H1 (cell line): ENCODE data around the gene PEPD. TPM values are rescaled to one million over a fixed set of nuclear protein-coding genes. Genes with fewer than 3 reads are reported as not detected.

Experiments used
- CREB1 ChIP-seq: IDR thresholded peaks from 2 replicates; pipeline ENCODE4 v1.6.1; 2012; ENCODE audit warnings: inconsistent platforms
- SRF ChIP-seq: IDR thresholded peaks from 2 replicates; pipeline ENCODE4 v1.6.1; 2011; ENCODE audit warnings: mild to moderate bottlenecking, low read depth, low read length, moderate library complexity
- SUZ12 ChIP-seq: fragments of 200-600 bp; sonication (generic); IDR thresholded peaks from 2 replicates; pipeline ENCODE4 v1.6.1; 2012; ENCODE audit warnings: mild to moderate bottlenecking, inconsistent platforms, low read length, moderate library complexity, mixed read lengths
- polyA plus RNA-seq, 7 experiments: library from polyadenylated mRNA; depleted of rRNA in 3 of 7; stranded (reverse) in 5 of 7; unstranded in 2 of 7; fragments of >200 nt in 5 of 7; fragments of 200-250 nt in 2 of 7; gene quantifications; 1 replicate in 5 of 7; 2 replicates in 1 of 7; 4 replicates in 1 of 7; pipeline versions ENCODE4 v1.2.1 to v1.2.3, GENCODE V29; 2011 to 2013; ENCODE audit warnings: missing spikeins in 2 of 7, mixed read lengths in 2 of 7
- total RNA-seq: library from RNA; stranded (reverse); fragmentation: NEBNext Ultra II Directional; extraction: Animal tissue kit (Norgen Biotek cat#: 25700); gene quantifications from 2 replicates; pipeline ENCODE4 v1.2.1, GENCODE V29; 2021

PEPD gene
- total and polyA plus RNA-seq, 2 of the 8 experiments (the other 6 are each of a cell fraction or from before 2014, with no cell fraction given) = 84.1 to 178 TPM

DNA sequence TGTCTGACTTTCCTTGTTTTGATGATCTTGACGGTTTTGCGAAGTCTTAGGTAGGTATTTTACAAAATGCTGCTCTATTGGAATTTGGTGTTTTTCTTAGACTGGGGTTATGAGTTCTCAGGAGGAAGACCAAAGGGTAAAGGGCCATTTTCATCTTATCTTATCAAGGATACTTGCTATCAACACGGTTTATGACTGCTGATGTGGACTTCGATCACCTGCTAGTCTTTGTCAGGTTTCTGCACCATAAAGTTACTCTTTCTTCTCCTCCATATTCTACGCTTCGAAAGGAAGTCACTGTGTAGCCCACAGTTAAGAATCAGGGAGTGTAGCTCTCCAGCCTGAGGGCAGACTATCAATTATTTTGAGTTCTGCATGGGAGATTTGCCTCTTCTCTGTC, 155.5 kb downstream of the PEPD start (continued):
- TF ChIP-seq SRF = no peak
- no peak for TF ChIP-seq SUZ12
- no peak for TF ChIP-seq CREB1
